Psoas muscle (tissue), 8 donors: ENCODE measurements around the gene EEF1A1. TPM values are rescaled to one million over a fixed set of nuclear protein-coding genes. Genes with fewer than 3 reads are reported as not detected.

Experiments
- ATAC-seq, 4 donors: fragments of 200-7000 bp; cut with Tn5 transposase; one replicate each; pipeline ENCODE4 v1.9.1; 2020; ENCODE audit warnings: moderate library complexity in 3 of 4, mild to moderate bottlenecking in 2 of 4
- DNase-seq, 2 donors: peaks; one replicate each; pipeline ENCODE4 v3.0.0-alpha.2; 2020
- H3K27ac ChIP-seq: fragments of 200-600 bp; one replicate; pipeline ENCODE4 v1.8.0; 2022
- H3K27me3 ChIP-seq, 3 donors: fragments of 200-600 bp in 1 of 3; one replicate each; pipeline versions ENCODE4 v1.6.1 to v1.8.0; 2013 to 2022; ENCODE audit warnings: low read length in 2 of 3, mild to moderate bottlenecking in 2 of 3, moderate library complexity in 1 of 3; ENCODE audit not compliant: insufficient read depth in 3 of 3
- H3K36me3 ChIP-seq, 2 donors: fragments of 200-600 bp in 1 of 2; one replicate each; pipeline versions ENCODE4 v1.6.1 to v1.8.0; 2013 to 2022; ENCODE audit warnings: low read depth in 1 of 2, mild to moderate bottlenecking in 1 of 2, moderate library complexity in 1 of 2; ENCODE audit not compliant: insufficient read depth in 1 of 2
- H3K4me1 ChIP-seq: fragments of 200-600 bp; one replicate; pipeline ENCODE4 v1.8.0; 2022
- H3K4me3 ChIP-seq: fragments of 200-600 bp; one replicate; pipeline ENCODE4 v1.8.0; 2022; ENCODE audit warnings: mild to moderate bottlenecking
- H3K9me3 ChIP-seq: fragments of 200-600 bp; one replicate; pipeline ENCODE4 v1.8.0; 2022
- WGBS, 3 donors: extraction: QIAGEN DNeasy Blood & Tissue Kit; methylation state at CpG; one replicate each; pipeline versions ENCODE4 v1.1.6 to v1.1.7; 2013; 5-methylcytosine and 5-hydroxymethylcytosine counted together
- intact Hi-C, 2 donors: fragments of 100-400 bp; cut with DNase I; formaldehyde crosslinking; loops; one replicate each; pipeline versions ENCODE4 v1.11.0 to v1.14.2; 2022
- polyA plus RNA-seq, 3 donors: library from polyadenylated mRNA; stranded (reverse); fragments of 200-250 nt; gene quantifications; one replicate each; pipeline ENCODE4 v1.2.3, GENCODE V29; 2013
- total RNA-seq, 4 donors: library from RNA; stranded (reverse); fragmentation: NEBNext Ultra II Directional in 2 of 4; extraction: Animal tissue kit (Norgen Biotek cat#: 25700) in 2 of 4; gene quantifications; one replicate each; pipeline versions ENCODE4 v1.2.1 to v1.2.4, GENCODE V29; 2021 to 2023
- TF ChIP-seq, protein P1 (sequence below): fragments of 200-600 bp; IDR thresholded peaks from one replicate; pipeline ENCODE4 v1.8.0; 2022; ENCODE audit warnings: antibody characterized with exemption
- donor health status: healthy with polysubstance abuse.
- donor health status: DM: no; HTN: no; CAD: no; lungs with moderate emphysema.
- donor health status: Bipolar disorder and iron deficiency.
- donor health status: healthy.
- donor health status: DM: yes; HTN: yes; CAD: no.
- donor health status: DM: no; HTN: no; CAD: no.
- donor health status: DM: no; HTN: no; CAD: no.
- donor health status: DM: yes; HTN: yes; CAD: no.

The EEF1A1 gene
- total and polyA plus RNA-seq, 7 donors = 541 to 2,379 (median 851) TPM

DNA sequence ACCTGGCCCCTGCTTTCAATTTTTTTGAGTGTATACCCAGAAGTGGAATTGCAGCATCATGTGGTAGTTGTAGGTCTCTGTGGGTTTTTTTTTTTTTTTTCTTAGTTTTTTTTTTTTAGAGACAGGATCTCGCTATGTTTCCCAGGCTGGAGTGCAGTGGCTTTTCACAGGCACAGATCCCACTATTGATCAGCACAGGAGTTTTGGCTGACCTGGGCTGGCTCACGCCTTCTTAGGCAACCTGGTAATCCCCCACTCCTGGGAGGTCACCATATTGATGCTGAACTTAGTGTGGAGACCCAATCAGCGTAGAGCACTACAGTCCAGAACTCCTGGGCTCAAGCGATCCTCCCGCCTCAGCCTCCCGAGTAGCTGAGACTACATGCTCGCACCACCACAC lies 33.4 kb downstream of the EEF1A1 start:
- ATAC-seq = no peak
- Histone ChIP-seq H3K27me3 (no peaks in the 10 kb centered on the region), H3K4me1 (no peaks in the 10 kb centered on the region), H3K9me3 (peaks cover 6% of the 10 kb centered on the region), H3K4me3 (no peak overlapping the region), H3K27ac (no peak overlapping the region), H3K36me3 (peaks cover 12 to 86% of the 10 kb centered on the region in 2 donors)
- no peak for DNase-seq
- intact Hi-C loops = no loop called here
- 91 to 98% (median 97%) methylated on average over 7 of the region's 7 CpGs for WGBS, 3 donors
- TF ChIP-seq, protein P1, sequence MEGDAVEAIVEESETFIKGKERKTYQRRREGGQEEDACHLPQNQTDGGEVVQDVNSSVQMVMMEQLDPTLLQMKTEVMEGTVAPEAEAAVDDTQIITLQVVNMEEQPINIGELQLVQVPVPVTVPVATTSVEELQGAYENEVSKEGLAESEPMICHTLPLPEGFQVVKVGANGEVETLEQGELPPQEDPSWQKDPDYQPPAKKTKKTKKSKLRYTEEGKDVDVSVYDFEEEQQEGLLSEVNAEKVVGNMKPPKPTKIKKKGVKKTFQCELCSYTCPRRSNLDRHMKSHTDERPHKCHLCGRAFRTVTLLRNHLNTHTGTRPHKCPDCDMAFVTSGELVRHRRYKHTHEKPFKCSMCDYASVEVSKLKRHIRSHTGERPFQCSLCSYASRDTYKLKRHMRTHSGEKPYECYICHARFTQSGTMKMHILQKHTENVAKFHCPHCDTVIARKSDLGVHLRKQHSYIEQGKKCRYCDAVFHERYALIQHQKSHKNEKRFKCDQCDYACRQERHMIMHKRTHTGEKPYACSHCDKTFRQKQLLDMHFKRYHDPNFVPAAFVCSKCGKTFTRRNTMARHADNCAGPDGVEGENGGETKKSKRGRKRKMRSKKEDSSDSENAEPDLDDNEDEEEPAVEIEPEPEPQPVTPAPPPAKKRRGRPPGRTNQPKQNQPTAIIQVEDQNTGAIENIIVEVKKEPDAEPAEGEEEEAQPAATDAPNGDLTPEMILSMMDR = no peak

DNA sequence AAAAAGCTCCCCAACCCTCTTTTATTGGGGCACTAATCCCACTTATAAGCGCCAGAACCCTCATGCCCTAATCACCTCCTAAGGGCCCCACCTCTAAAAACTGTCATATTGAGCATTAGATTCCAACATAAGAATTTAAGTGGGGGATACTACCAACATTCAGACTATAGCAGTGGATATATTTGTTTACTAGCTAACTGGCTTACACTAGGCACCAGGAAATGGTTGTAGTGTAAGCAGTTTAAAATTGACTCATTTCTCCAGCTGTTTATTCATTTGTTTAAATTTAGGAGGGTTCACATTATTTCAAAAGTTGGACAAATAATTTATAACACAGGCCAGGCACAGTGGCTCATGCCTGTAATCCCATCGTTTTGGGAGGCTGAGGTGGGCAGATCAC lies 36.4 kb downstream of the EEF1A1 start:
- no peak for ATAC-seq
- Histone ChIP-seq H3K27me3 (no peaks in the 10 kb centered on the region), H3K36me3 (peaks cover 19 to 100% of the 10 kb centered on the region in 2 donors), H3K4me3 (no peak overlapping the region), H3K4me1 (no peaks in the 10 kb centered on the region), H3K9me3 (no peaks in the 10 kb centered on the region), H3K27ac (no peak overlapping the region)
- DNase-seq = no peak
- WGBS, 3 donors = 91 to 94% (median 91%) methylated on average over 2 of the region's 2 CpGs
- intact Hi-C loops = no loop called here
- TF ChIP-seq, protein P1 = no peak

DNA sequence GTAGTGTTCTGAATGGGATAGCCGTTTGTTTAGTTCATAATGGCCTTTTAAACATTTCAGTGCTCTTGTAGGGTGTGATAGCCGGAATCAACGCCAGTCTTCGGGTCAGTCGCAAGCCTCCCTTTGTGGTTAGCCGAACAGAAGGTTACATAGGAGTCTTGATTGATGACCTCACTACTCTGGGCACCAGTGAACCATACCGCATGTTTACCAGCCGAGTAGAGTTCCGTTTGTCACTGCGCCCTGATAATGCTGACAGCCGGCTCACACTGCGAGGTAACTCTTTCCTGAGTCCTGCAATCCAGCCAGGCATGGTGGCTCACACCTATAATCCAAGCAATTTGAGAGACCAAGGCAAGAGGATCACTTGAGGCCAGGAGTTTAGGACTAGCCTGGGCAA lies 38.9 kb downstream of the EEF1A1 start:
- Histone ChIP-seq H3K36me3 (peaks cover 19 to 98% of the 10 kb centered on the region in 2 donors), H3K4me1 (no peaks in the 10 kb centered on the region), H3K27me3 (no peaks in the 10 kb centered on the region), H3K27ac (no peak overlapping the region), H3K4me3 (no peak overlapping the region), H3K9me3 (no peaks in the 10 kb centered on the region)
- WGBS, 3 donors = 92 to 97% (median 93%) methylated on average over 12 of the region's 12 CpGs
- TF ChIP-seq, protein P1 = no peak
- ATAC-seq (no peak), DNase-seq (no peak)
- intact Hi-C loops = no loop called here

DNA sequence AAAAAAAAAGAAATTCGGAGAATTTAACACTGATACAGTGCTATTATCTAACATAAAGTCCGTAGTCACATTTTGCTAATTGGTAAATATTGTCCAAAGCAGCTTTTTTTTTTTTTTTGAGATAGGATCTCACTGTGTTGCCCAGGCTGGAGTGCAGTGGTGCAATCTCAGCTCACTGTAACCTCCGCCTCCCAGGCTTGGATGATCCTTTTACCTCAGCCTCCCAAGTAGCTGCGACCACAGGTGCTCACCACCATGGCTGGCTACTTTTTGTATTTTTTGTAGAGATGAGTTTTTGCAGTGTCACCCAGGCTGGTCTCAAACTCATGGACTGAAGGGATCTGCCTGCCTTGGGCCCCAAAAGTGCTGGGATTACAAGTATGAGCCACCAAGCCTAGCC lies 43.4 kb downstream of the EEF1A1 start:
- ATAC-seq (no peak), DNase-seq (no peak)
- 96 to 100% (median 99%) methylated on average over 4 of the region's 4 CpGs for WGBS, 3 donors
- peaks cover 20 to 98% of the 10 kb centered on the region in 2 donors for H3K36me3 ChIP-seq
- H3K4me1 ChIP-seq = no peaks in the 10 kb centered on the region
- no peak overlapping the region for H3K4me3 ChIP-seq
- no peaks in the 10 kb centered on the region for H3K9me3 ChIP-seq
- TF ChIP-seq, protein P1 = no peak
- no peak overlapping the region for H3K27ac ChIP-seq
- intact Hi-C loops = no loop called here
- no peaks in the 10 kb centered on the region for H3K27me3 ChIP-seq

DNA sequence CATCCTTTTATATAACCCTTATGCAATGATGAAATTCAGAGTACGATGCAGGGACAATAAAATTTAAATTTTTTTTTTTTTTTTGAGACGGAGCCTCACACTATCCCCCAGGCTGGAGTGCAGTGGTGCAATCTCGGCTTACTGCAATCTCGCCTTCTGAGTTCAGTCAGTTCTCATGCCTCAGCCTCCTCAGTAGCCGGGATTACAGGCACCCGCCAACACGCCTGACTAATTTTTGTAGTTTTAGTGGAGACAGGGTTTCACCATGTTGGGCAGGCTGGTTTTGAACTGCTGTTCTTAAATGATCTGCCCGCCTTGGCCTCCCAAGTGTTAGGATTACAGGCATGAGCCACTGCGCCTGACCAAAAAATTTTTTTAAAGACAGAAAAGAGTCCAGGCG lies 44.1 kb downstream of the EEF1A1 start:
- H3K36me3 ChIP-seq = peaks cover 20 to 98% of the 10 kb centered on the region in 2 donors
- ATAC-seq (no peak), DNase-seq (no peak)
- no peak overlapping the region for H3K27ac ChIP-seq
- H3K27me3 ChIP-seq = no peaks in the 10 kb centered on the region
- no peaks in the 10 kb centered on the region for H3K9me3 ChIP-seq
- no peak overlapping the region for H3K4me3 ChIP-seq
- H3K4me1 ChIP-seq = no peaks in the 10 kb centered on the region
- intact Hi-C loops = no loop called here
- TF ChIP-seq, protein P1 = no peak
- WGBS, 3 donors = 95 to 97% (median 96%) methylated on average over 10 of the region's 10 CpGs
